Liver (tissue), 9 donors: ENCODE results near the gene ADRA2C. TPM values are rescaled to one million over a fixed set of nuclear protein-coding genes. Genes with fewer than 3 reads are reported as not detected.

Source experiments
- DNase-seq: peaks from one replicate; pipeline ENCODE4 v3.0.0-alpha.2; 2017; ENCODE audit warnings: low spot score
- H3K27ac ChIP-seq, 2 donors: one replicate each; pipeline ENCODE4 v1.7.0; 2013; ENCODE audit warnings: inconsistent platforms in 2 of 2, low read length in 2 of 2, control low read depth in 1 of 2, low read depth in 1 of 2, mild to moderate bottlenecking in 1 of 2
- H3K27me3 ChIP-seq, 4 donors: one replicate each; pipeline versions ENCODE4 v1.6.1 to v1.7.0; 2013; ENCODE audit warnings: low read length in 3 of 4, inconsistent platforms in 1 of 4, mild to moderate bottlenecking in 1 of 4, moderate library complexity in 1 of 4; ENCODE audit not compliant: control insufficient read depth in 4 of 4, insufficient read depth in 4 of 4
- H3K36me3 ChIP-seq, 4 donors: one replicate each; pipeline versions ENCODE4 v1.6.1 to v1.7.0; 2013; ENCODE audit warnings: low read length in 3 of 4, mild to moderate bottlenecking in 3 of 4, low read depth in 1 of 4, moderate library complexity in 1 of 4; ENCODE audit not compliant: control insufficient read depth in 4 of 4, insufficient read depth in 3 of 4
- H3K4me1 ChIP-seq, 4 donors: one replicate each; pipeline versions ENCODE4 v1.6.1 to v1.7.0; 2013; ENCODE audit warnings: low read length in 3 of 4, mild to moderate bottlenecking in 3 of 4, moderate library complexity in 1 of 4; ENCODE audit not compliant: control insufficient read depth in 4 of 4, insufficient read depth in 4 of 4
- H3K4me3 ChIP-seq, 3 donors: one replicate each; pipeline versions ENCODE4 v1.6.1 to v1.7.0; 2013; ENCODE audit warnings: low read length in 3 of 3, control low read depth in 1 of 3, low read depth in 1 of 3, mild to moderate bottlenecking in 1 of 3
- H3K9ac ChIP-seq, 2 donors: one replicate each; pipeline ENCODE4 v1.7.0; 2013; ENCODE audit warnings: low read length in 2 of 2, mild to moderate bottlenecking in 2 of 2, moderate library complexity in 2 of 2, control low read depth in 1 of 2, low read depth in 1 of 2
- H3K9me3 ChIP-seq, 4 donors: one replicate each; pipeline versions ENCODE4 v1.6.1 to v1.7.0; 2013; ENCODE audit warnings: low read length in 3 of 4; ENCODE audit not compliant: control insufficient read depth in 4 of 4
- EGR1 ChIP-seq, 2 donors: IDR thresholded peaks; 2 replicates each; pipeline ENCODE4 v1.6.1; 2016 to 2018; ENCODE audit warnings: antibody characterized with exemption in 2 of 2, low read depth in 2 of 2
- FOXA1 ChIP-seq: IDR thresholded peaks from 2 replicates; pipeline ENCODE4 v1.6.1; 2016; ENCODE audit warnings: antibody characterized with exemption
- FOXA2 ChIP-seq: IDR thresholded peaks from 2 replicates; pipeline ENCODE4 v1.6.1; 2016; ENCODE audit warnings: antibody characterized with exemption
- HNF4A ChIP-seq, 2 donors: conservative IDR thresholded peaks; 2 replicates each; pipeline ENCODE4 v1.6.1; 2016; ENCODE audit warnings: antibody characterized with exemption in 2 of 2, mild to moderate bottlenecking in 2 of 2
- HNF4G ChIP-seq: IDR thresholded peaks from 2 replicates; pipeline ENCODE4 v1.6.1; 2016; ENCODE audit warnings: antibody characterized with exemption
- JUND ChIP-seq, 2 donors: IDR thresholded peaks; 2 replicates each; pipeline ENCODE4 v1.6.1; 2016; ENCODE audit warnings: antibody characterized with exemption in 2 of 2
- RAD21 ChIP-seq, 2 donors: IDR thresholded peaks; 2 replicates each; pipeline ENCODE4 v1.6.1; 2016; ENCODE audit warnings: antibody characterized with exemption in 2 of 2, mild to moderate bottlenecking in 2 of 2
- RXRA ChIP-seq, 2 donors: IDR thresholded peaks; 2 replicates each; pipeline ENCODE4 v1.6.1; 2017 to 2018; ENCODE audit warnings: antibody characterized with exemption in 2 of 2, mild to moderate bottlenecking in 1 of 2
- TAF1 ChIP-seq: conservative IDR thresholded peaks from 2 replicates; pipeline ENCODE4 v1.6.1; 2016; ENCODE audit warnings: antibody characterized with exemption, mild to moderate bottlenecking
- YY1 ChIP-seq: IDR thresholded peaks from 2 replicates; pipeline ENCODE4 v1.6.1; 2016; ENCODE audit warnings: antibody characterized with exemption, mild to moderate bottlenecking
- WGBS: extraction: QIAGEN DNeasy Blood & Tissue Kit; methylation state at CpG from one replicate; pipeline ENCODE4 v1.1.7; 2013; 5-methylcytosine and 5-hydroxymethylcytosine counted together
- polyA plus RNA-seq, 2 donors: library from polyadenylated mRNA; stranded (reverse) in 1 of 2; unstranded in 1 of 2; fragments of 200-250 nt in 1 of 2; fragments of >200 nt in 1 of 2; fragmentation: Nextera tagmentation in 1 of 2; extraction: Ambion mirVana in 1 of 2; gene quantifications; one replicate each; pipeline versions ENCODE4 v1.2.1 to v1.2.3, GENCODE V29; 2013 to 2015
- total RNA-seq, 2 donors: library from RNA; depleted of rRNA; stranded (reverse); fragments of >200 nt; gene quantifications; one replicate each; pipeline ENCODE4 v1.2.3, GENCODE V29; 2014
- TF ChIP-seq, protein P1 (sequence below): IDR thresholded peaks from 2 replicates; pipeline ENCODE4 v1.6.1; 2016; ENCODE audit warnings: antibody characterized with exemption
- TF ChIP-seq, protein P2 (sequence below): fragments of 150-350 bp; IDR thresholded peaks from 2 replicates; pipeline ENCODE4 v1.5.1; 2017; ENCODE audit warnings: improper control_type of control experiment, low read depth, low read length; ENCODE audit not compliant: missing input control
- TF ChIP-seq, protein P3 (sequence below): IDR thresholded peaks from 2 replicates; pipeline ENCODE4 v1.6.1; 2016; ENCODE audit warnings: antibody characterized with exemption
- TF ChIP-seq, protein P4 (sequence below): IDR thresholded peaks from 2 replicates; pipeline ENCODE4 v1.6.1; 2016; ENCODE audit warnings: antibody characterized with exemption
- TF ChIP-seq, protein P5 (sequence below): IDR thresholded peaks from 2 replicates; pipeline ENCODE4 v1.6.1; 2016; ENCODE audit warnings: antibody characterized with exemption, mild to moderate bottlenecking
- donor health status: healthy.
- donor health status: healthy.
- donor health status: healthy.
- donor health status: healthy.
- donor health status: healthy.

The ADRA2C gene
- total and polyA plus RNA-seq, 4 donors = 0.19 to 1.1 (median 0.28) TPM; not detected in 1

DNA sequence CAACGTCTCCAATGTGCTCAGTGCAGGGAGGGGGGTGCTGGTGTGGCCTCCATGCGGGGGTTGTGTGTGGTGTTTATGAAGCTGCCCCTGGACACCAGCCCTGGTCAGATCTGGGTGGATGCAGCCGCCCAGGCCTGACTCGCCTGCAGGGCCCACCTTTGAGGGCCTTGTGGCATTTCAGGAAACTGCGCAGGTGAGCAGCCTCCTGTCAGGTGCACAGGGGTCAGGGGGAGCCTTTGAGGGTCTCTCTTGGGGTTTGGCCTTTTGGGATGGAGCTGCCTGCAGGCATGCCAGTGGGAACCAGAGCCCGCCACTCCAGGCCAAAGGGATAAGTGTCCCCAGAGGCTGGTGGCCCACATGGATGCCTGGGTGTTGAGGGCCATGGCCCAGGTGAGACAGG, 45.4 kb downstream of the ADRA2C start:
- no peak for TF ChIP-seq HNF4G
- 90% methylated on average over 6 of the region's 6 CpGs for WGBS
- no peaks in the 10 kb centered on the region for H3K9me3 ChIP-seq
- no peak overlapping the region for H3K4me3 ChIP-seq
- no peaks in the 10 kb centered on the region for H3K36me3 ChIP-seq
- H3K27ac ChIP-seq = no peak overlapping the region
- H3K4me1 ChIP-seq = no peaks in the 10 kb centered on the region
- no peak overlapping the region for H3K9ac ChIP-seq
- no peak for DNase-seq
- no peaks in the 10 kb centered on the region for H3K27me3 ChIP-seq

DNA sequence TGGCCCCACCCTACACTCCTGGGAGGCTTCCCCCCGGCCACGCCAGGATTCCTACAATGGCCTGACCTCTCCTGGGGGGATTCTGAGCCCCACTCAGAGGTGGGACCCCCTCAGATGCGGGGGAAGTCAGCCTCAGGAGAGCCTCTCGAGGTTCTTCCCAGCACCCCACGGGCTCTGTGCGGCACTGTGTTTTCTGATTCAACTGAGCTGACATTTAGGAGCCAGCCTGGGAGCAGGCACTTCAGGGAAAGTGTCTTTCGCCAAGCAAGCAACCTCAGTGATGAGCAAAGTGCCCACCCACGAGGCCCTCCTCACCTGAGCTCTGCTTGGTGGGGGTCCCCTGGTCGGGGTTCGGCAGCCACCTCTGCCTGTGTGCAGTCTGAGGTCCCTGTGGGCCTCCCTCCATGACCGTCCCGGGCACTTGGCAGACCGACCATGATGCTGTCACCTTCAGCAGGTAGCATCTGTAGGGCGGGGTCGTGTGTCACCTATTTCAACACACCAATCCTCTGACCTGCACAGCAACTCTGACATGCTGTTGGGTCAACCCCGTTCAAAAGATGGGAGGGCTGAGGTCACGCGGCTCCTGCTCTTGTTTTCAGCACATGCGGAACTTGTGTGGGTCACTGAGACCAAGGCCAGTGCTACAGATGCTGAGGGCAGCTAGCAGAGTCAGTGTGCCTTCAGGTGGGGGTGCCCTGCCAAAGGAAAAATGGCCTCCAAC, 46.2 kb downstream of the ADRA2C start:
- TF ChIP-seq EGR1 (IDR thresholded peaks at IDR 0.05; ENCODE audit: low read depth in 2 of 2) (no peak), HNF4G (no peak), JUND (IDR thresholded peaks at IDR 0.05) (no peak), RAD21 (IDR thresholded peaks at IDR 0.05) (no peak), YY1 (no peak), FOXA1 (no peak), FOXA2 (no peak), RXRA (IDR thresholded peaks at IDR 0.05) (no peak)
- TF ChIP-seq, protein P1, sequence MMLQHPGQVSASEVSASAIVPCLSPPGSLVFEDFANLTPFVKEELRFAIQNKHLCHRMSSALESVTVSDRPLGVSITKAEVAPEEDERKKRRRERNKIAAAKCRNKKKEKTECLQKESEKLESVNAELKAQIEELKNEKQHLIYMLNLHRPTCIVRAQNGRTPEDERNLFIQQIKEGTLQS = no peak
- TF ChIP-seq, protein P2, sequence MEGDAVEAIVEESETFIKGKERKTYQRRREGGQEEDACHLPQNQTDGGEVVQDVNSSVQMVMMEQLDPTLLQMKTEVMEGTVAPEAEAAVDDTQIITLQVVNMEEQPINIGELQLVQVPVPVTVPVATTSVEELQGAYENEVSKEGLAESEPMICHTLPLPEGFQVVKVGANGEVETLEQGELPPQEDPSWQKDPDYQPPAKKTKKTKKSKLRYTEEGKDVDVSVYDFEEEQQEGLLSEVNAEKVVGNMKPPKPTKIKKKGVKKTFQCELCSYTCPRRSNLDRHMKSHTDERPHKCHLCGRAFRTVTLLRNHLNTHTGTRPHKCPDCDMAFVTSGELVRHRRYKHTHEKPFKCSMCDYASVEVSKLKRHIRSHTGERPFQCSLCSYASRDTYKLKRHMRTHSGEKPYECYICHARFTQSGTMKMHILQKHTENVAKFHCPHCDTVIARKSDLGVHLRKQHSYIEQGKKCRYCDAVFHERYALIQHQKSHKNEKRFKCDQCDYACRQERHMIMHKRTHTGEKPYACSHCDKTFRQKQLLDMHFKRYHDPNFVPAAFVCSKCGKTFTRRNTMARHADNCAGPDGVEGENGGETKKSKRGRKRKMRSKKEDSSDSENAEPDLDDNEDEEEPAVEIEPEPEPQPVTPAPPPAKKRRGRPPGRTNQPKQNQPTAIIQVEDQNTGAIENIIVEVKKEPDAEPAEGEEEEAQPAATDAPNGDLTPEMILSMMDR = no peak
- TF ChIP-seq, protein P3, sequence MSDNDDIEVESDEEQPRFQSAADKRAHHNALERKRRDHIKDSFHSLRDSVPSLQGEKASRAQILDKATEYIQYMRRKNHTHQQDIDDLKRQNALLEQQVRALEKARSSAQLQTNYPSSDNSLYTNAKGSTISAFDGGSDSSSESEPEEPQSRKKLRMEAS = no peak
- TF ChIP-seq, protein P4, sequence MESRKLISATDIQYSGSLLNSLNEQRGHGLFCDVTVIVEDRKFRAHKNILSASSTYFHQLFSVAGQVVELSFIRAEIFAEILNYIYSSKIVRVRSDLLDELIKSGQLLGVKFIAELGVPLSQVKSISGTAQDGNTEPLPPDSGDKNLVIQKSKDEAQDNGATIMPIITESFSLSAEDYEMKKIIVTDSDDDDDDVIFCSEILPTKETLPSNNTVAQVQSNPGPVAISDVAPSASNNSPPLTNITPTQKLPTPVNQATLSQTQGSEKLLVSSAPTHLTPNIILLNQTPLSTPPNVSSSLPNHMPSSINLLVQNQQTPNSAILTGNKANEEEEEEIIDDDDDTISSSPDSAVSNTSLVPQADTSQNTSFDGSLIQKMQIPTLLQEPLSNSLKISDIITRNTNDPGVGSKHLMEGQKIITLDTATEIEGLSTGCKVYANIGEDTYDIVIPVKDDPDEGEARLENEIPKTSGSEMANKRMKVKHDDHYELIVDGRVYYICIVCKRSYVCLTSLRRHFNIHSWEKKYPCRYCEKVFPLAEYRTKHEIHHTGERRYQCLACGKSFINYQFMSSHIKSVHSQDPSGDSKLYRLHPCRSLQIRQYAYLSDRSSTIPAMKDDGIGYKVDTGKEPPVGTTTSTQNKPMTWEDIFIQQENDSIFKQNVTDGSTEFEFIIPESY = no peak
- no peak for DNase-seq
- Histone ChIP-seq H3K4me3 (no peak overlapping the region), H3K27ac (no peak overlapping the region), H3K27me3 (no peaks in the 10 kb centered on the region), H3K4me1 (no peaks in the 10 kb centered on the region), H3K36me3 (no peaks in the 10 kb centered on the region), H3K9me3 (no peaks in the 10 kb centered on the region), H3K9ac (no peak overlapping the region)
- WGBS = 84% methylated on average over 19 of the region's 19 CpGs

DNA sequence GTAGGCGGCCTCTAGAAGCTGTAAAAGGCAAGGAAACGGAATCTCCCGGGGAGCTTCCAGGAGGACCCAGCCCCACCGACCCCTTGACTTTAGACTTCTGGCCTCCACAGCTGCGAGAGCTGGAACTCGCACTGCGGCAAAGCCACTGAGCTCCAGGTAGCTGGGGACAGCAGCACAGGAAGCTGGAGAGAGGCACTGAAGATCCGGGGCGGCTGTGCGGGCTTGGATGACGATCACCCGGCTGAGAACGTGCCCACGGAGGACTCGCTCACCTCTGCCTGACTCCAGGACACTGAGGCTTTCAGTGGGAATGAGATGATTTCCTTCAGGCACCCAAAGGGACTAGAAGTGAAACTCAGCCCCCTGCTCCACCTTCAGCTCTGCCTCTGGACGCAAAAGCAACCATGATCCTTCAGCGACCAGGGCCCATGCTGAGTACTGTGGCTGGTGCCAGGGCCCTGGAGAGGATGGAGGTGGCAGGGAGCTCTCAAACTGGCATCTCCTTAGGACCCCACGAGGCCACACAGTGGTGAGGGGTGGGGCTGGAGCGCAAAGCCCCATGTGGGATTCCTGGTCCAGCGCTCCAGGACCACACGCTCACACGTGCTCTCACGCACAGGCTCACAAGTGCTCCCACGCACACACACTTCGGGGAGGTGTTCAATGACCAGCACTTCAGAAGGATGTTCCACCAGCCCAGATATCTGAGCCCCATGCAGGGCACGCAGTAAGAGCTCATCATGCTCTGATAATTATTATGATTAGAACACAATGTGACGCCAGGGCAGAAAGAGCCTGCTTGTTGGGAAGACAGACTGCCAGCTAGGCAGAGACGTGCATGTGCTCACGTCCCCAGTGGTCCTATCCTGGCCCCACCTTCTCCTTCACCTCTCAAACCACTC, 47.2 kb downstream of the ADRA2C start:
- Histone ChIP-seq H3K27me3 (no peaks in the 10 kb centered on the region), H3K9ac (no peak overlapping the region), H3K4me3 (no peak overlapping the region), H3K9me3 (no peaks in the 10 kb centered on the region), H3K4me1 (no peaks in the 10 kb centered on the region), H3K36me3 (no peaks in the 10 kb centered on the region), H3K27ac (no peak overlapping the region)
- no peak for DNase-seq
- 90% methylated on average over 29 of the region's 29 CpGs for WGBS
- no peak for TF ChIP-seq FOXA1
- TF ChIP-seq TAF1 = no peak
- TF ChIP-seq HNF4A (conservative IDR thresholded peaks at IDR 0.05) = no peak
- TF ChIP-seq RAD21 (IDR thresholded peaks at IDR 0.05) = no peak
- TF ChIP-seq EGR1 (IDR thresholded peaks at IDR 0.05; ENCODE audit: low read depth in 2 of 2) = no peak
- TF ChIP-seq, protein P5, sequence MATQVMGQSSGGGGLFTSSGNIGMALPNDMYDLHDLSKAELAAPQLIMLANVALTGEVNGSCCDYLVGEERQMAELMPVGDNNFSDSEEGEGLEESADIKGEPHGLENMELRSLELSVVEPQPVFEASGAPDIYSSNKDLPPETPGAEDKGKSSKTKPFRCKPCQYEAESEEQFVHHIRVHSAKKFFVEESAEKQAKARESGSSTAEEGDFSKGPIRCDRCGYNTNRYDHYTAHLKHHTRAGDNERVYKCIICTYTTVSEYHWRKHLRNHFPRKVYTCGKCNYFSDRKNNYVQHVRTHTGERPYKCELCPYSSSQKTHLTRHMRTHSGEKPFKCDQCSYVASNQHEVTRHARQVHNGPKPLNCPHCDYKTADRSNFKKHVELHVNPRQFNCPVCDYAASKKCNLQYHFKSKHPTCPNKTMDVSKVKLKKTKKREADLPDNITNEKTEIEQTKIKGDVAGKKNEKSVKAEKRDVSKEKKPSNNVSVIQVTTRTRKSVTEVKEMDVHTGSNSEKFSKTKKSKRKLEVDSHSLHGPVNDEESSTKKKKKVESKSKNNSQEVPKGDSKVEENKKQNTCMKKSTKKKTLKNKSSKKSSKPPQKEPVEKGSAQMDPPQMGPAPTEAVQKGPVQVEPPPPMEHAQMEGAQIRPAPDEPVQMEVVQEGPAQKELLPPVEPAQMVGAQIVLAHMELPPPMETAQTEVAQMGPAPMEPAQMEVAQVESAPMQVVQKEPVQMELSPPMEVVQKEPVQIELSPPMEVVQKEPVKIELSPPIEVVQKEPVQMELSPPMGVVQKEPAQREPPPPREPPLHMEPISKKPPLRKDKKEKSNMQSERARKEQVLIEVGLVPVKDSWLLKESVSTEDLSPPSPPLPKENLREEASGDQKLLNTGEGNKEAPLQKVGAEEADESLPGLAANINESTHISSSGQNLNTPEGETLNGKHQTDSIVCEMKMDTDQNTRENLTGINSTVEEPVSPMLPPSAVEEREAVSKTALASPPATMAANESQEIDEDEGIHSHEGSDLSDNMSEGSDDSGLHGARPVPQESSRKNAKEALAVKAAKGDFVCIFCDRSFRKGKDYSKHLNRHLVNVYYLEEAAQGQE = no peak
- TF ChIP-seq, protein P4 = no peak
- no peak for TF ChIP-seq FOXA2
- no peak for TF ChIP-seq RXRA (IDR thresholded peaks at IDR 0.05)
